HG03439 (cell line): ENCODE results near the gene DIP2A.

Experiments used
- ATAC-seq: cut with Tn5 transposase; IDR thresholded peaks from one replicate; pipeline ENCODE4 v1.9.1; 2021; ENCODE audit warnings: mild to moderate bottlenecking, moderate library complexity; ENCODE audit not compliant: unreplicated experiment

Gene DIP2A, protein sequence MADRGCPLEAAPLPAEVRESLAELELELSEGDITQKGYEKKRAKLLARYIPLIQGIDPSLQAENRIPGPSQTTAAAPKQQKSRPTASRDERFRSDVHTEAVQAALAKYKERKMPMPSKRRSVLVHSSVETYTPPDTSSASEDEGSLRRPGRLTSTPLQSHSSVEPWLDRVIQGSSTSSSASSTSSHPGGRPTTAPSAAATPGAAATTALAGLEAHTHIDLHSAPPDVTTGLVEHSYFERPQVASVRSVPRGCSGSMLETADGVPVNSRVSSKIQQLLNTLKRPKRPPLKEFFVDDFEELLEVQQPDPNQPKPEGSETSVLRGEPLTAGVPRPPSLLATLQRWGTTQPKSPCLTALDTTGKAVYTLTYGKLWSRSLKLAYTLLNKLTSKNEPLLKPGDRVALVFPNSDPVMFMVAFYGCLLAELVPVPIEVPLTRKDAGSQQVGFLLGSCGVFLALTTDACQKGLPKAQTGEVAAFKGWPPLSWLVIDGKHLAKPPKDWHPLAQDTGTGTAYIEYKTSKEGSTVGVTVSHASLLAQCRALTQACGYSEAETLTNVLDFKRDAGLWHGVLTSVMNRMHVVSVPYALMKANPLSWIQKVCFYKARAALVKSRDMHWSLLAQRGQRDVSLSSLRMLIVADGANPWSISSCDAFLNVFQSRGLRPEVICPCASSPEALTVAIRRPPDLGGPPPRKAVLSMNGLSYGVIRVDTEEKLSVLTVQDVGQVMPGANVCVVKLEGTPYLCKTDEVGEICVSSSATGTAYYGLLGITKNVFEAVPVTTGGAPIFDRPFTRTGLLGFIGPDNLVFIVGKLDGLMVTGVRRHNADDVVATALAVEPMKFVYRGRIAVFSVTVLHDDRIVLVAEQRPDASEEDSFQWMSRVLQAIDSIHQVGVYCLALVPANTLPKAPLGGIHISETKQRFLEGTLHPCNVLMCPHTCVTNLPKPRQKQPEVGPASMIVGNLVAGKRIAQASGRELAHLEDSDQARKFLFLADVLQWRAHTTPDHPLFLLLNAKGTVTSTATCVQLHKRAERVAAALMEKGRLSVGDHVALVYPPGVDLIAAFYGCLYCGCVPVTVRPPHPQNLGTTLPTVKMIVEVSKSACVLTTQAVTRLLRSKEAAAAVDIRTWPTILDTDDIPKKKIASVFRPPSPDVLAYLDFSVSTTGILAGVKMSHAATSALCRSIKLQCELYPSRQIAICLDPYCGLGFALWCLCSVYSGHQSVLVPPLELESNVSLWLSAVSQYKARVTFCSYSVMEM (N-terminal part only)

GRCh38 chr21:46458315-46459023 lies at the start of gene DIP2A:
Gene DIP2A, plus strand, starts transcription at chr21:46458891. Its CDS starts 241 bp downstream, at chr21:46459132.
- peak; percentile 94 for ATAC-seq

- ATAC-seq = no peak
Observed at GRCh38 chr21:46409641-46410406, 48.9 kb upstream of the DIP2A start.

DNA sequence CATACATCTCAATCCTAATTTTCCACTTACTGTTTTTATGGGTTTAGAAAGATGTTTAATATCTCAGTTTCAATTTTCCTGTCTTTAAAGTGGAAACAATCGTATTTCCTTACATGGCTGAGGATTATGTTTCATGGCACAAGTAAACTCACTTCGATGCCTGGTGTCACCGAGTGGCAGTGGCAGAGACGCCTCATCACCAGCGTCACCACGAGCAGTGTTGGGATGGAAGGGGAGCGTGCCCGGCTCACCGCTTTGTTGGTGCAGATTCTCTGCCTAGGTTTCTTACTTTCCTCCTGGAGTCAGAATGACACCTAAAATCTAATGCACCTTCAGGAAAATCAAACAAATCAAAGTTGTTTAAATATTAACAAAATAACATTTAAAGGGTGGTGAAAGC lies 48.2 kb upstream of the DIP2A start:
- ATAC-seq = no peak

DNA sequence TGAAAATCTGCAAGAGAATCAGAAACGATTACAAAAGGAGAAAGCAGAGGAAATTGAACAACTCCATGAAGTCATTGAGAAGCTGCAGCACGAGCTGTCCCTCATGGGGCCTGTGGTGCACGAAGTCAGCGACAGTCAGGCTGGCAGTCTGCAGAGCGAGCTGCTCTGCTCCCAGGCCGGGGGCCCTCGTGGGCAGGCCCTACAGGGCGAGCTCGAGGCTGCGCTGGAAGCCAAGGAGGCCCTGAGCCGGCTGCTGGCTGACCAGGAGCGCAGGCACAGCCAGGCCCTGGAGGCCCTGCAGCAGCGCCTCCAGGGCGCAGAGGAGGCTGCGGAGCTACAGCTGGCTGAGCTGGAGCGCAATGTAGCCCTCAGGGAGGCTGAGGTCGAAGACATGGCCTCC lies 47.5 kb upstream of the DIP2A start:
- no peak for ATAC-seq

DNA sequence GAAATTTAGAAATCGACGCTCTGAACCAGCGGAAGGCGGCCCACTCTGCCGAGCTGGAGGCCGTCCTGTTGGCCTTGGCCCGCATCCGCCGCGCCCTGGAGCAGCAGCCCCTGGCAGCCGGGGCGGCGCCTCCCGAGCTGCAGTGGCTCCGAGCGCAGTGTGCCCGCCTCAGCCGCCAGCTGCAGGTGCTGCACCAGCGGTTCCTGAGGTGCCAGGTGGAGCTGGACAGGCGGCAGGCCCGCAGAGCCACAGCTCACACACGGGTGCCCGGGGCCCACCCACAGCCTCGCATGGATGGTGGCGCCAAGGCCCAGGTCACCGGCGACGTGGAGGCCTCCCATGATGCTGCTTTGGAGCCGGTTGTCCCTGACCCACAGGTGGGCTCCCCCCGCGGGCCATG lies 47.0 kb upstream of the DIP2A start:
- ATAC-seq = no peak

DNA sequence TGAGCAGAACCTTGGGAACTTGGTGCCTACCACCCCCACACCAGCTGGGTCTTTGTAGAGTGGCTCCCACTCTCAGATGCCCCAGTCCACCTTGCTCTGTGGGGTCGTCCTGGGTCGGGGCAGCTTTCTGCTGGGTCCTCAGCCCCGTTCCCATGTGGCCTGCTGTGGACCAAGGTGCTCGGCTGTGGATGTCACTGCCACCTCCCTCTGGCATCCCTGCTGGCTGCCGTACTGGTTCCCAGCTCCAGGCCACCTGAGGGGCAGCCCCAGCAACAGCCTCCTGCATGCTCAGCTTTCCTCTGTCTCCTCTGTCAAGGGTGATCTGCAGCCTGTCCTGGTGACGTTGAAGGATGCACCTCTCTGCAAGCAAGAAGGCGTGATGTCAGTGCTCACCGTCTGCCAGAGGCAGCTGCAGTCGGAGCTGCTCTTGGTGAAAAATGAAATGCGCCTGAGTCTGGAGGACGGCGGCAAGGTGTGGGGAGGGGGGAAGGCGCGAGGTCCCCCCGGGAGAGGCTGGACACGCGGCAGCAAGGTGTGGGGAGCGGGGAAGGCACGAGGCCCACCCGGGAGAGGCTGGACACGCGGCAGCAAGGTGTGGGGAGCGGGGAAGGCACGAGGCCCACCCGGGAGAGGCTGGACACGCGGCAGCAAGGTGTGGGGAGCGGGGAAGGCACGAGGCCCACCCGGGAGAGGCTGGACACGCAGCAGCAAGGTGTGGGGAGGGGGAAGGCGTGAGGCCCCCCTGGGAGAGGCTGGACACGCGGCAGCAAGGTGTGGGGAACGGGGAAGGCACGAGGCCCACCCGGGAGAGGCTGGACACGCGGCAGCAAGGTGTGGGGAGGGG lies 45.9 kb upstream of the DIP2A start:
- no peak for ATAC-seq

DNA sequence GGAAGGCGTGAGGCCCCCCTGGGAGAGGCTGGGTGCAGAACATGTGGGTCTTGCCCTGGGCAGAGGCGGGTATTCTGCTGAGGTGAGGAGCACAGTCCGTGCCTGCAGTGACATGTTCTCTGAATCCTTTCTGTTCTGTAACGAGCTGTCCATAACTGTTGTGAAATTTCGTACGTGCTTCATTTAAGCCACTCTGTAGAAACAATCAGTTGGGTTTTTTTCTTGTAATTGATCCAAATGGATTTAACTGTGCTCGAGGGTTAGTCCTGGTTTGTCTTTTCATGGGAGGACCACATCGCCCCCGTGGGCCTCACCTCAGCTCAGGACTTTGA lies 45.4 kb upstream of the DIP2A start:
- no peak for ATAC-seq

DNA sequence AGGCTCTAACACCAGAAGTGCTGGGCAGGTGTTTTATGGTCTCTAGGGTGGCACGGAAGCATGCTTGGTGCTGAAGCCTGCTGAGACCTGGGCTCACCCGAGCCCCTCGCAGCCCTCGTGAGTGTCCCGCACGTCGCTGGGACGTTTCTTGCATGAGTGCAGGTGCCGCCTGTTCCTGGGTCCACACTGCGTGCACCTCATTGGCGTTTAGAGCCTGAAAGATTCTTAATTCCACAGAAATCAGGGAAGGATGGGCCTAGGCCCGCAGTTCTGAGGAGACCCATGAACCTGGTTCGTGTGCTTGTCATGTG lies 43.8 kb upstream of the DIP2A start:
- ATAC-seq = no peak

GRCh38 chr21:46416551-46416950 lies 42.1 kb upstream of the DIP2A start:
- no peak for ATAC-seq

DNA sequence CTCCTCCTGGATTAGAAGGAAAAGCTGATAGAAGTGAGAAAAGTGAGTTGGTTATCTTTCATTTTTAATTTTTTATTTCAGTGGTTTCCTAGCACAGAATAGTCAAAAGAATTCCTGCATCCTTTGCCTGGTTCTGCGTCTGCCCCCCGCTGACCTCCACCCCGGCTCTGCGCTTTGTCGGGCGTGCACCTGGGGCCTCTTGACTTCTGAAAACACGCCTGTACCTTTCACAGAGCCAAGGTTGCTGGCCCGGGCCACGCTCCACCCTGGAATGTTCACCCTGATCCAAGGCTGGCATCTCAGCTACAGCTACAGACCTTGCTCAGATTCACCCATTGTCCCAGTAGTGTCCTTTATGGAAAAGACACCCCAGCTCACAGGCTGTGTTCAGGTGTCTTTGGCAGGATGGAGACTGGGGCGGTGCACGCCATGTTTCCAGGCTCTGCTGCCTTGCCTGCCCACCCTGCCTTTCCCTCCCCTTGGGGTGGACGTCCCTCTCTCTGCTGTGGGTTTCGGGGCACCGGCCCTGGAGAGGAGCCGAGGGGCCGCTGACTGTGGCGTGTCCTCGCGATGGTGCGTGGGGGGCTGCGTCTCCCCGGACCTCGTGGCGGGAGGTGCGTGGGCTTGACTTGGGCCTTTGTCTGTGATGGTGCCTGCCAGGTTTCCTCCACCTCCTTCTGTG lies 40.3 kb upstream of the DIP2A start:
- ATAC-seq = no peak

- no peak for ATAC-seq
Observed at GRCh38 chr21:46420241-46421190, 38.2 kb upstream of the DIP2A start.

DNA sequence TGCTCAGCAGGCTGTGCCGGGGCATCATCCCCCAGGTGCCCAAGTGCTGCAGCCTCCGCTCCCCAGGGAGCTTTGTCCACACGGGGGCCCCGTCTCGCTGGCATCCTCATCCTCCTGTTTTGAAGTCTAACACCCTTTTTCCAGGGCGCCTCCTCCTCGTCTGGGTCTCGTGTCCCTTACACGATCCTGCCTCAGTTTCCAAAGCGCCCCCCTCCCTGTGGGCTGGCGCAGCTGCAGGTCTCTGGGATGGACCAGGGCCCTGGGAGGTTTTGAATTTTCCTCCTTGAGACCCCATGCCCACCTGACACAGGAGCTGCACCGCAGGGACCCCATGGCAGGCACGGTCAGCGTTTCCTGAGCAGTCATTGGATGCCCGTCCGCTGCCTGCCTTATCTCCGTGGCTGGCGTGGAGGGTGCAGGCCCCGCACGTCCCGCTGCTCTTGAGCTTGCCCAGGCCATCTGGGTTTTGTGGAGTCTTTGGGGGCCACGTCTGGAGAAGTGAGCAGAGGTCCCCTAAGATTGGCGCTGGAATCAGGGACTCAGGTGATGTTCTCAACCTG lies 37.4 kb upstream of the DIP2A start:
- ATAC-seq = no peak

DNA sequence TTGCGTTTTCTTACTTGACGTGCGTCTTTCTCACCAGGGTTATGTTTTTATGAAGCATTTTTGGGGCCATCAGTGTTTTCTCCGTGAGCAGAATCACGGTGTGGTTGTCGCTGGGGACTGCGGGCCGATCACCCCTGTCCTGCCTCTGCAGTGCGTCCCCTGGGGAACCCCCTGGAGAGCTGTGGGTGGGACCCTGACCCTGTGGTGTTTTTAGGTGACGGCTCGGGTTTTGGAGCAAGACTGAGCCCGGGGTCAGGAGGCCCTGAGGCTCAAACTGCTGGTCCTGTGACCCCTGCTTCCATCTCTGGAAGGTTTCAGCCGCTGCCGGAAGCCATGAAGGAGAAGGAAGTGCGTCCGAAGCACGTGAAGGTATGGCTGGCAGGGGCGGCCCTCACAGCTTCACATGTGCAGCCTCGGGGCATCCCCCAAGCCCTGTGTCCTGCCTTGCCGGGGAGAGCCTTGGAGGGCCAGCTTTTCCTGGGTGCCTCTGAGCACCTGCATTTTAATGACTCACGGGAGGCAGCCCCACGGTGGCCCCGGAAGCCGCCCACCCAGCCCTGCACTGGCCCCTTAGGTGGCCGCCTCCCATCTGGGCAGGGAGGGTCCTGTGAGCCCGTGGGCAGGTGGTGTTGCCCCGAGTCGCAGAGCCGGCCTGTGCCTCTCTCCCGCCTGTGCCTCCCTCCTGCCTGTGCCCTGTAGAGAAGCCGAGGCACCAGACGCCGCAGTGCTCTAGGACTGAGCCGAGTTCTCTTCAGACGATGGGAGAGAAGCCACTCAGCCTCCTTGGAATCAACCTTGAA lies 36.7 kb upstream of the DIP2A start:
- ATAC-seq = no peak

DNA sequence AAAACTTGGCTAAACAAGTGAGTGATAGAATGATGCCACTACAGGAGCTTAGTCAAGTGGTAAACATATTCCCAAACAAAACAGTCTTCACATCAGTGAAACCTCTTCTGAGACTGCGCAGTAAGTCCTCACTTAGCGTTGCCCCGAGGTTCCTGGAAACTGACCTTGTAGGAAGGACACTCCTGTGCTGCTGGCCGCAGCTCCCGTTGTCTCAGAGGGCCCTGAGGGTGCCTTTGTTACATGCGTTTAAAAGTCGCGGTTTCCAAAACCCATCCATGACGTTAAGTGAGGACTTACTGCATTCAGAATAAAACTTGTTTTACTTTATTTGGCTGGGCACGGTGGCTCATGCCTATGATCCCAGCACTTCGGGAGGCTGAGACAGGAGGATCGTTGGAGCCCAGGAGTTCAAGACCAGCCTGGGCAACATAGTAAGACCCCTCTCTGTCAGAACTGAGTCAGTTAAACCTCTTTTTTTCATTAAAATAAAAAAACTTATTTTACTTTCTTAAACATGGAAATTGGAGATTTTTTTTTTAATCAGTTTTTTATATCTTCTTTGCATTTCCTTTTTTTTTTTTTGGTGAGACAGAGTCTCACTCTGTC lies 36.0 kb upstream of the DIP2A start:
- ATAC-seq = no peak

DNA sequence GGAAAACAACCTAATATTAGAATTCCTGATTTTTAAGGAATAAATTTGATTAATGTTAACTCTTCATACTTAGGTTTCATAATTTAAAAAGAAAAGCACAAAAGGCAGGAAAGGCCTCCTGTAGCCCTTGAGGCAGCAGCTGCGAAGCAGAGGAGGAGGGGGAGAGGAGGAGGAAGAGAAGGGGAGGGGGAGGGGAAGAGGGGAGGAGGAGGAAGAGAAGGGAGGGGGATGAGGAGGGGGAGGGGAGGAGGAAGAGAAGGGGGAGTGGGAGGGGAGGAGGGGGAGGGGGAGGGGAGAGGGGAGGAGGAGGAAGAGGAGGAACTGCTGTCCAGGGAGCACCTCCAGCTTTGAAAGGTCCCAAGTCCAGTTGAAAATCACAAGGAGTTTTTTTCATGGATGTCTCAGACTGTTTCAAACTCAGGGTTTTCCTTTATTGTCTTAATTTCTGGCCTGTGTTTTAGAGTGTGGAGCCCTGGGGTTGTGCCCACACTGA lies 35.1 kb upstream of the DIP2A start:
- ATAC-seq = no peak

GRCh38 chr21:46424039-46424591 lies 34.6 kb upstream of the DIP2A start:
- ATAC-seq = no peak
